Measurements from ENCODE around the gene LSS. TPM values are rescaled to one million over a fixed set of nuclear protein-coding genes. Genes with fewer than 3 reads are reported as not detected.

LSS gene
- total and polyA plus RNA-seq, 2 of the 8 experiments (the other 6 are each of a cell fraction or from before 2014, with no cell fraction given) = 96.1 to 123 TPM

DNA sequence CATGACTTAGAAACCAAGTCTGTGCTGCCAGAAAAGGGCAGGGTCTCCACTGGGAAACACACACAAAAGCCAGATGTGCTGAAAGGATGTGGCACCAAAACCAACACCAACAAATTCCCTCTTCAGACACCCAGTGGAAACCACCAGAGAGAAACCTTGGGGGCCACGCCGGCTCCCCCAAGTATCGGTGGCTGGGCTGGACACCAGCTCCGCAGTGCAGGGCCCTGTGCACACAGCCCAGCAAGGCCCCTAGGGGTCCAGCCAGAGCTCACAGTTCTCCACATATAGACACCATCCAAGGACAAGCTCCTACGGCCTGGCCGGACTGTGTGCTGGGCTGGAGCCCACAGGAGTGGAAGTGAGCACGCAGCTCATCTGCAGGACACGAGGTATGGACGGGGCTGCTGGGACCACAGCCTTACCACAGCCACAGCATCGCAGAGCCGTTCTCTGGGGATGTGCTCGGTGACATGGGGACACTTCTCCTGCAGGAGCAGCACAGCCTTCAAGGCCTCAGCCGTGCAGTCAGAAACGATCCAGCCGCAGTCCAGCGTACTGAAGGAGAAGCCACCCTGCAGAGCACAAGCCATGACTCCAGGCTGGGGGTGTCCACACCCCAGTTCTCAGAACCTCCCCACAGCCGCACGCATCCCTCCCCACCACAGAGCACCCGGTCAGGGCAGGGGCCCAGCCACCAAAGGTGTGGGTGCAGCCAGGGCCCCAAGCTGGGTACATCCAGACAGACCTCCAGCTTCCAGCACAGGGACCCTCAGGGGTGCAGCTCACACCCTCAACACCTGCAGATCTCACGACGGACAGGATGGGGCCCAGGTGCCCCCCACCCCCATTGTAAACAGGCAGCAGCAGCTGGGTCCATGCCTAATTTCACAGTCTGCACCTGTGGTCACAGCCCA, 21.3 kb downstream of the LSS start:
- Histone ChIP-seq H3K23ac (ENCODE audit: insufficient read length) (no peak overlapping the region), H2BK15ac (ENCODE audit: low read length) (no peak overlapping the region), H3K23me2 (ENCODE audit: low read depth, low read length) (no peaks in the 10 kb centered on the region), H2BK12ac (ENCODE audit: low read depth, low read length) (no peak overlapping the region), H2BK120ac (replicated peaks; ENCODE audit: low read depth, low read length) (no peak overlapping the region), H3K27ac (ENCODE audit: low read depth, low read length) (no peak overlapping the region), H2AK5ac (ENCODE audit: low read depth, low read length) (no peak overlapping the region), H3K18ac (ENCODE audit: extremely low read depth, low read length) (no peak overlapping the region), H2BK20ac (ENCODE audit: low read length) (no peak overlapping the region), H3K27me3 (replicated peaks in 1 of 4; ENCODE audit: control insufficient read depth in 3 of 4, extremely low read depth in 1 of 4, insufficient read depth in 3 of 4, low read length in 3 of 4) (no peaks in the 10 kb centered on the region), H3K14ac (ENCODE audit: insufficient read length) (no peak overlapping the region), H4K91ac (replicated peaks; ENCODE audit: insufficient read length, low read length) (no peak overlapping the region), H3K4ac (replicated peaks; ENCODE audit: insufficient read length, low read depth, low read length) (no peak overlapping the region), H4K8ac (ENCODE audit: extremely low read depth, insufficient read depth, low read length) (no peak overlapping the region), H3K4me1 (replicated peaks in 1 of 4; ENCODE audit: control insufficient read depth in 3 of 4, insufficient read depth in 4 of 4, low read length in 3 of 4) (no peaks in the 10 kb centered on the region), H3K36me3 (ENCODE audit: control insufficient read depth in 2 of 4, insufficient read depth in 4 of 4, low read length in 3 of 4) (peaks cover 10 to 38% (median 27%) of the 10 kb centered on the region in 4 experiments; a peak in 7 of 8 replicates), H3K79me2 (ENCODE audit: control insufficient read depth in 1 of 2, insufficient read depth in 2 of 2, low read length in 2 of 2) (no peaks in the 10 kb centered on the region), H2AFZ (ENCODE audit: low read length) (no peak overlapping the region), H3K56ac (replicated peaks; ENCODE audit: insufficient read length, low read depth, low read length) (no peak overlapping the region), H3K9ac (replicated peaks in 1 of 4; ENCODE audit: extremely low read depth in 1 of 4, low read depth in 3 of 4, low read length in 3 of 4) (no peak overlapping the region), H3K4me2 (ENCODE audit: insufficient read depth in 1 of 2, low read depth in 2 of 2, low read length in 2 of 2) (no peak overlapping the region), H4K5ac (ENCODE audit: insufficient read length, low read depth, low read length) (no peak overlapping the region), H3K4me3 (ENCODE audit: extremely low read depth in 1 of 4, insufficient read depth in 2 of 4, low read depth in 3 of 4, low read length in 4 of 4) (no peak overlapping the region), H3K9me3 (ENCODE audit: insufficient read depth in 2 of 2, low read depth in 1 of 2, low read length in 1 of 2) (no peaks in the 10 kb centered on the region), H2BK5ac (ENCODE audit: low read depth, low read length) (no peak overlapping the region; the same call in 1 of the 2 replicates), H4K20me1 (replicated peaks in 1 of 2; ENCODE audit: control insufficient read depth in 1 of 2, insufficient read depth in 2 of 2, low read length in 2 of 2) (peaks cover 5 to 18% of the 10 kb centered on the region in 2 experiments), H3K79me1 (ENCODE audit: low read depth, low read length) (no peaks in the 10 kb centered on the region)
- DNase-seq (ENCODE audit: low read depth in 1 of 2, low spot score in 2 of 2) (no peak), FAIRE-seq (no peak)
- ChIA-PET POLR2A (ENCODE audit: partially characterized antibody) (no interaction called here), CTCF (ENCODE audit: partially characterized antibody) (interaction anchor here (0.6 to 1.4 kb wide), 7 partner anchors 8 to 303 kb away, joined by 3 to 4 read pairs (median 3); no protein-coding TSS in a partner anchor)
- 91% methylated on average over 21 of the region's 21 CpGs; no CpG with 5 or more reads in 1 of the 2 experiments for WGBS, 2 experiments (ENCODE audit: extremely low coverage in 1 of 2, insufficient coverage in 1 of 2, insufficient read length in 1 of 2, insufficient replicate concordance in 2 of 2, low coverage in 1 of 2, low lambda C conversion rate in 2 of 2, missing lambda C conversion rate in 1 of 2)
- TF ChIP-seq JUN (IDR thresholded peaks at IDR 0.05; ENCODE audit: low read depth, low read length) (no peak), SIX5 (IDR thresholded peaks at IDR 0.05; ENCODE audit: low read depth, low read length) (no peak), KDM1A (IDR thresholded peaks at IDR 0.05; ENCODE audit: borderline replicate concordance, low read length) (no peak), ASH2L (IDR thresholded peaks at IDR 0.05; ENCODE audit: low read length) (no peak), NANOG (IDR thresholded peaks at IDR 0.05; ENCODE audit: insufficient read depth, low read depth, low read length, poor library complexity, severe bottlenecking) (no peak), CHD2 (IDR thresholded peaks at IDR 0.05; ENCODE audit: low read length) (no peak), MAFK (IDR thresholded peaks at IDR 0.05; ENCODE audit: low read depth, low read length) (no peak), CBX8 (IDR thresholded peaks at IDR 0.05; ENCODE audit: borderline replicate concordance, low read depth, low read length) (no peak), CHD1 (IDR thresholded peaks at IDR 0.05; ENCODE audit: low read depth, low read length) (no peak), YY1 (IDR thresholded peaks at IDR 0.05; ENCODE audit: low read depth, low read length) (no peak), CEBPB (IDR thresholded peaks at IDR 0.05; ENCODE audit: low read depth, low read length) (no peak), SUZ12 (IDR thresholded peaks at IDR 0.05; ENCODE audit: low read length) (no peak), SAP30 (IDR thresholded peaks at IDR 0.05; ENCODE audit: insufficient read depth, insufficient replicate concordance, low read length) (no peak)

Data from H1 (cell line).